ENCODE measurements around the gene THPO.

The THPO gene

DNA sequence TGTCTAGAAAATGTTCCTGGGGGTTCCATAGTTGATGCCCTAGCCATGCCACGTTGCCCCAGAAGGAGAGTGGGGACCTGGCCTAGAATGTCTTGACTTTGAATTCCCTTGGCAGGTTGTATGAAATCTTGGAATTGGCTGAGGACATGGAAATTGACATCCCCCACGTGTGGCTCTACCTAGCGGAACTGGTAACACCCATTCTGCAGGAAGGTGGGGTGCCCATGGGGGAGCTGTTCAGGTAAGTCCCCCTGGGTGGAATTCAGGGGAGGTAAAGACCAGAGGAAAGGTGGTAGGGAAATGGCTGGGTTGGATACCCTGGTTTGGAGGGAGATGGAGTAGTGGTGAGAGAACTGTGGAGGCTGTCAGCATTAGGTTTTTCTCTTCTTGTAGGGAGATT, 49.5 kb downstream of the THPO start:
- no peak for DNase-seq

DNA sequence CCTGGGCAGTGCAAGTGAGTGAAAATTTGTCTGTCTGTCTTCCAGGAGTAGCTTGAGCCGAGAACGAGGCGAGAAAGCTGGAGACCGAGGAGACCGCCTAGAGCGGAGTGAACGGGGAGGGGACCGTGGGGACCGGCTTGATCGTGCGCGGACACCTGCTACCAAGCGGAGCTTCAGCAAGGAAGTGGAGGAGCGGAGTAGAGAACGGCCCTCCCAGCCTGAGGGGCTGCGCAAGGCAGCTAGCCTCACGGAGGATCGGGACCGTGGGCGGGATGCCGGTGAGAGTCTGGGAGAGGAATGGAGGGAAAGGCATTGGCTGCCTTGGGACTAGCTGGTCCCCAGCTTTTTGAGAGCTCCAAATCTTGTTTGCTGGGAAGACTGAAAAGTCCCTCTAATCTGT, 50.8 kb downstream of the THPO start:
- DNase-seq: no peak

DNA sequence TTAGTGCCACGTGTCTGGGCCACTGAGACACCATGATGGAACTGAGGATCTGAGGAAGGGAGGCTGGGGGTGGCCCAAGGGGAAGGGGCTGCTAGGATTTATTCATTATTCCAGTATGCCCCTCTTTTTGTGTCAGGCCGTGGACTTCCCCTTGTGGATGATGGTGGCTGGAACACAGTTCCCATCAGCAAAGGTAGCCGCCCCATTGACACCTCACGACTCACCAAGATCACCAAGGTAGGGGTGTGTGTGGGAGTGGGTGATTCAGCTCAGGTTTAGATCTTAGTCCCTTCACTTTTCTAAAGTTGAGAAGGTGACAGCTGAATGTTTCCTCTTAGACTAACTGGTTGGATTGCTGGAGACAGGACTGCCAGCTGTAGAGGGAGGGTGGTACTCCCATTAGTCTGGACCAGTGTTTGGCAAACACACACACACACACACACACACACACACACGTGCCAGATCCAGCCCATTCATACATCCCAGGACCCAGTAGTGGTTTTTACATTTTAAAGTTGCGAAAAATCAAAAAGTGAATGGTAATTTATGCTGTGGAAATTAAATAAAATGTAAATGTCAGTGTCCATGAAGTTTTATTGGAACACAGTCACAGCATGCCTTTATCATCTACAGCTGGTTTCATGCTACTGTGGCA, 52.2 kb downstream of the THPO start:
- no peak for DNase-seq

DNA sequence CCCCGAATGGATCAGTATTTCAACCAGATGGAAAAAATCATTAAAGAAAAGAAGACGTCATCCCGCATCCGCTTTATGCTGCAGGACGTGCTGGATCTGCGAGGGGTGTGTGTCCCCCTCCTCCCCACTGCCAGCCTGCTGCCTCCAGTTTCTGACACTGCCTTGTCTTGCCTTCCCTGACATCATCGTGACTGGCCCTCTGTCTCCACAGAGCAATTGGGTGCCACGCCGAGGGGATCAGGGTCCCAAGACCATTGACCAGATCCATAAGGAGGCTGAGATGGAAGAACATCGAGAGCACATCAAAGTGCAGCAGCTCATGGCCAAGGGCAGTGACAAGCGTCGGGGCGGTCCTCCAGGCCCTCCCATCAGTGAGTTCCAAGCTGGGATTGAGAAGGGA, 52.7 kb downstream of the THPO start:
- no peak for DNase-seq

DNA sequence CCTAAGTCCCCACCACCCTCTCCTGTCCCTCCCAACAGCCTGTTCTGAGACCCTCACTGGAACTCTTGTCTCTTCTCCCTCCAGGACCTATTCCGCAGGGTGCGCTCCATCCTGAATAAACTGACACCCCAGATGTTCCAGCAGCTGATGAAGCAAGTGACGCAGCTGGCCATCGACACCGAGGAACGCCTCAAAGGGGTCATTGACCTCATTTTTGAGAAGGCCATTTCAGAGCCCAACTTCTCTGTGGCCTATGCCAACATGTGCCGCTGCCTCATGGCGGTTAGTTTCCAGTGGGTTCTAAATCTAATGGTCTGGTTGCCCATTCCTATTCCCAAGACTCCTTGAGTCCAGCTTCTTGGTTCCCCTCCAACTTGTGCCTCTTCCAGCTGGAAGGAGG, 54.3 kb downstream of the THPO start:
- DNase-seq: no peak

DNA sequence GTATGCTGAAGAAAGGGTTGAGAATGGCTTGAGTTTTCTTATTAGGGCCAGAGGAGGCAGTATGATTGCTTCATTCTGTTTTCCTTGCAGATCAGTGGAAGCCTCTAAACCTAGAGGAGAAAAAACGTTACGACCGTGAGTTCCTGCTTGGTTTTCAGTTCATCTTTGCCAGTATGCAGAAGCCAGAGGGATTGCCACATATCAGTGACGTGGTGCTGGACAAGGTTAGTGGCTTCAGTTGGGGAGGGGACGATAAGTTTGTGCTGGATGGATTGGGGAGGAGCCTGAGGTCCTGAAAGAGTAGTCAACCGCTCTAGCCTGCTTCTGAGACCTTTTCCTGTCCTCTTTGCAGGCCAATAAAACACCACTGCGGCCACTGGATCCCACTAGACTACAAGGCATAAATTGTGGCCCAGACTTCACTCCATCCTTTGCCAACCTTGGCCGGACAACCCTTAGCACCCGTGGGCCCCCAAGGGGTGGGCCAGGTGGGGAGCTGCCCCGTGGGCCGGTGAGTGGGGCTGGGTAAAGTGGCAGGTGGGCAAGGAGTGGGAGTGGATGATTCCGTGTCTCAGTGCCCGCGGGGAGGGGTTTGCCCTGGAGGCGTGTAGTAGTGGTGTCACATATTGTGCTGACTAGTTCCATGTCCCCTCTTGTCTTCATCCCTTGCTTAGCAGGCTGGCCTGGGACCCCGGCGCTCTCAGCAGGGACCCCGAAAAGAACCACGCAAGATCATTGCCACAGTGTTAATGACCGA, 55.1 kb downstream of the THPO start:
- DNase-seq: no peak

Data from kidney glomerular epithelial cell (primary cell).